ES-I3 (cell line): ENCODE measurements around the gene SIRPA.

Source experiments
- H3K36me3 ChIP-seq: 2 replicates; pipeline ENCODE4 v1.6.1; 2013; ENCODE audit warnings: mild to moderate bottlenecking, low read length, control low read depth, moderate library complexity; ENCODE audit not compliant: insufficient read depth
- H3K4me1 ChIP-seq: 2 replicates; pipeline ENCODE4 v1.6.1; 2013; ENCODE audit warnings: mild to moderate bottlenecking, control low read depth, low read length; ENCODE audit not compliant: insufficient read depth
- H3K9ac ChIP-seq: 2 replicates; pipeline ENCODE4 v1.6.1; 2013; ENCODE audit warnings: low read depth, mild to moderate bottlenecking, low read length, moderate library complexity
- H3K9me3 ChIP-seq: 2 replicates; pipeline ENCODE4 v1.6.1; 2013; ENCODE audit warnings: mild to moderate bottlenecking, low read length, moderate library complexity; ENCODE audit not compliant: control insufficient read depth, insufficient read depth

SIRPA gene

GRCh38 chr20:1943275-1944002 lies 48.2 kb downstream of the SIRPA start:
- Histone ChIP-seq H3K4me1 (no peaks in the 10 kb centered on the region; the same call in 1 of the 2 replicates), H3K9me3 (no peaks in the 10 kb centered on the region), H3K9ac (no peak overlapping the region), H3K36me3 (no peaks in the 10 kb centered on the region)

GRCh38 chr20:1944345-1945091 lies 49.3 kb downstream of the SIRPA start:
- no peak overlapping the region for H3K9ac ChIP-seq
- no peaks in the 10 kb centered on the region for H3K9me3 ChIP-seq
- H3K4me1 ChIP-seq = peaks cover 8% of the 10 kb centered on the region
- H3K36me3 ChIP-seq = no peaks in the 10 kb centered on the region

- Histone ChIP-seq H3K36me3 (no peaks in the 10 kb centered on the region), H3K9ac (no peak overlapping the region), H3K4me1 (peaks cover 11% of the 10 kb centered on the region), H3K9me3 (no peaks in the 10 kb centered on the region)
Observed at GRCh38 chr20:1945134-1945618, 50.0 kb downstream of the SIRPA start.

GRCh38 chr20:1945660-1946059 lies 50.5 kb downstream of the SIRPA start:
- Histone ChIP-seq H3K9ac (no peak overlapping the region), H3K9me3 (no peaks in the 10 kb centered on the region), H3K36me3 (no peaks in the 10 kb centered on the region), H3K4me1 (peaks cover 11% of the 10 kb centered on the region)

- no peaks in the 10 kb centered on the region for H3K36me3 ChIP-seq
- peak overlapping the region; percentile 55 for H3K9ac ChIP-seq
- no peaks in the 10 kb centered on the region for H3K9me3 ChIP-seq
- H3K4me1 ChIP-seq = peaks cover 11% of the 10 kb centered on the region
Observed at GRCh38 chr20:1946442-1946761, 51.2 kb downstream of the SIRPA start.

GRCh38 chr20:1946762-1947534 lies 51.7 kb downstream of the SIRPA start:
- Histone ChIP-seq H3K4me1 (peaks cover 11% of the 10 kb centered on the region), H3K9ac (peak overlapping the region; percentile 55), H3K36me3 (no peaks in the 10 kb centered on the region), H3K9me3 (no peaks in the 10 kb centered on the region)

GRCh38 chr20:1947535-1947846 lies 52.3 kb downstream of the SIRPA start:
- no peaks in the 10 kb centered on the region for H3K9me3 ChIP-seq
- H3K4me1 ChIP-seq = peaks cover 11% of the 10 kb centered on the region
- H3K9ac ChIP-seq = peak overlapping the region; percentile 55; the same call in 1 of the 2 replicates
- no peaks in the 10 kb centered on the region for H3K36me3 ChIP-seq

GRCh38 chr20:1949347-1950100 lies 54.3 kb downstream of the SIRPA start:
- H3K9ac ChIP-seq = no peak overlapping the region
- H3K9me3 ChIP-seq = no peaks in the 10 kb centered on the region
- peaks cover 11% of the 10 kb centered on the region for H3K4me1 ChIP-seq
- no peaks in the 10 kb centered on the region for H3K36me3 ChIP-seq

- no peaks in the 10 kb centered on the region for H3K9me3 ChIP-seq
- H3K4me1 ChIP-seq = peaks cover 13% of the 10 kb centered on the region
- no peaks in the 10 kb centered on the region for H3K36me3 ChIP-seq
- H3K9ac ChIP-seq = no peak overlapping the region
Observed at GRCh38 chr20:1950836-1951235, 55.6 kb downstream of the SIRPA start.

GRCh38 chr20:1951436-1952115 lies 56.4 kb downstream of the SIRPA start:
- H3K9ac ChIP-seq = no peak overlapping the region
- H3K36me3 ChIP-seq = no peaks in the 10 kb centered on the region
- H3K4me1 ChIP-seq = peaks cover 18% of the 10 kb centered on the region
- H3K9me3 ChIP-seq = no peaks in the 10 kb centered on the region

GRCh38 chr20:1952737-1953530 lies 57.7 kb downstream of the SIRPA start:
- Histone ChIP-seq H3K4me1 (peaks cover 18% of the 10 kb centered on the region), H3K9ac (no peak overlapping the region), H3K36me3 (no peaks in the 10 kb centered on the region), H3K9me3 (no peaks in the 10 kb centered on the region)

GRCh38 chr20:1953621-1954020 lies 58.4 kb downstream of the SIRPA start:
- no peak overlapping the region for H3K9ac ChIP-seq
- no peaks in the 10 kb centered on the region; the same call in 1 of the 2 replicates for H3K9me3 ChIP-seq
- H3K36me3 ChIP-seq = no peaks in the 10 kb centered on the region
- peaks cover 16% of the 10 kb centered on the region for H3K4me1 ChIP-seq

GRCh38 chr20:1955217-1955616 lies 60.0 kb downstream of the SIRPA start:
- H3K9ac ChIP-seq = no peak overlapping the region
- H3K36me3 ChIP-seq = no peaks in the 10 kb centered on the region
- H3K4me1 ChIP-seq = peaks cover 6% of the 10 kb centered on the region; the same call in 1 of the 2 replicates

More at GRCh38 chr20:1955217-1955616, 60.0 kb downstream of the SIRPA start:
- H3K9me3 ChIP-seq = no peaks in the 10 kb centered on the region; the same call in 1 of the 2 replicates
